SH-SY5Y (cell line): ENCODE results near the gene KCNQ1OT1.

Source experiments
- GATA2 ChIP-seq: IDR thresholded peaks from 2 replicates; pipeline ENCODE4 v1.6.1; 2011; ENCODE audit warnings: mild to moderate bottlenecking, low read depth, low read length
- GATA3 ChIP-seq: IDR thresholded peaks from 2 replicates; pipeline ENCODE4 v1.6.1; 2011; ENCODE audit warnings: low read depth, mild to moderate bottlenecking, low read length, moderate library complexity

- TF ChIP-seq GATA2 (no peak), GATA3 (no peak)
Measured at GRCh38 chr11:2569321-2569721, 130.5 kb downstream of the KCNQ1OT1 start.
